Liver (tissue), 3 donors: ENCODE measurements around the gene NMD3.

Experiments used
- EGR1 ChIP-seq, 2 donors: IDR thresholded peaks; 2 replicates each; pipeline ENCODE4 v1.6.1; 2016 to 2018; ENCODE audit warnings: antibody characterized with exemption in 2 of 2, low read depth in 2 of 2
- FOXA1 ChIP-seq: IDR thresholded peaks from 2 replicates; pipeline ENCODE4 v1.6.1; 2016; ENCODE audit warnings: antibody characterized with exemption
- GABPA ChIP-seq, 2 donors: IDR thresholded peaks in 1 of 2; conservative IDR thresholded peaks in 1 of 2; 2 replicates each; pipeline ENCODE4 v1.6.1; 2016; ENCODE audit warnings: antibody characterized with exemption in 2 of 2, mild to moderate bottlenecking in 1 of 2, moderate library complexity in 1 of 2
- HNF4G ChIP-seq: IDR thresholded peaks from 2 replicates; pipeline ENCODE4 v1.6.1; 2016; ENCODE audit warnings: antibody characterized with exemption
- MAX ChIP-seq: IDR thresholded peaks from 2 replicates; pipeline ENCODE4 v1.6.1; 2016; ENCODE audit warnings: antibody characterized with exemption
- RAD21 ChIP-seq, 2 donors: IDR thresholded peaks; 2 replicates each; pipeline ENCODE4 v1.6.1; 2016; ENCODE audit warnings: antibody characterized with exemption in 2 of 2, mild to moderate bottlenecking in 2 of 2
- REST ChIP-seq: IDR thresholded peaks from 2 replicates; pipeline ENCODE4 v1.6.1; 2016; ENCODE audit warnings: antibody characterized with exemption, mild to moderate bottlenecking
- RXRA ChIP-seq, 2 donors: IDR thresholded peaks; 2 replicates each; pipeline ENCODE4 v1.6.1; 2017 to 2018; ENCODE audit warnings: antibody characterized with exemption in 2 of 2, mild to moderate bottlenecking in 1 of 2
- SP1 ChIP-seq: IDR thresholded peaks from 2 replicates; pipeline ENCODE4 v1.6.1; 2018; ENCODE audit warnings: antibody characterized with exemption, mild to moderate bottlenecking
- TAF1 ChIP-seq: conservative IDR thresholded peaks from 2 replicates; pipeline ENCODE4 v1.6.1; 2016; ENCODE audit warnings: antibody characterized with exemption, mild to moderate bottlenecking
- ZBTB33 ChIP-seq: IDR thresholded peaks from 2 replicates; pipeline ENCODE4 v1.6.1; 2016; ENCODE audit warnings: antibody characterized with exemption
- TF ChIP-seq, protein P1 (sequence below): fragments of 150-350 bp; IDR thresholded peaks from 2 replicates; pipeline ENCODE4 v1.5.1; 2017; ENCODE audit warnings: improper control_type of control experiment, low read depth, low read length; ENCODE audit not compliant: missing input control
- donor health status: healthy.
- donor health status: healthy.

DNA sequence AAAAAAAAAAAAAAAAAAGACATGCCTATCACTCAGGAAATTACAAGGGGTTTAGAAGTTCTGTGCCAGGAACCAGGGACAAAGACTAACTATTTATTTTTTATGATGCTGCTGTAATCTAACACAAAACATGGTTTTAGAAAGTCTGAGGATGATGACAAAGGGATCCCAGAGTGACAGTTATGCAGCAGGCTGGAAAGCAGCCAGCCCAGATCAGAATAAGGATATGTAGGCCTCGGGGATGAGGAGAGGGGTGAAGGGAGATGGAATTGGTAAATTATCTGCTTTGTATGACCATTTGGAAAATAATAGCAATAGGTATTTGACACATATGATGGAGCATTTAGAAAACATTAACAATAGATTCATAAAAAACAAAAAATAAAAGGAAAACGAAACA is 34.1 kb upstream of the NMD3 start:
- TF ChIP-seq RAD21 (IDR thresholded peaks at IDR 0.05) = no peak
- TF ChIP-seq TAF1 = no peak
- TF ChIP-seq, protein P1, sequence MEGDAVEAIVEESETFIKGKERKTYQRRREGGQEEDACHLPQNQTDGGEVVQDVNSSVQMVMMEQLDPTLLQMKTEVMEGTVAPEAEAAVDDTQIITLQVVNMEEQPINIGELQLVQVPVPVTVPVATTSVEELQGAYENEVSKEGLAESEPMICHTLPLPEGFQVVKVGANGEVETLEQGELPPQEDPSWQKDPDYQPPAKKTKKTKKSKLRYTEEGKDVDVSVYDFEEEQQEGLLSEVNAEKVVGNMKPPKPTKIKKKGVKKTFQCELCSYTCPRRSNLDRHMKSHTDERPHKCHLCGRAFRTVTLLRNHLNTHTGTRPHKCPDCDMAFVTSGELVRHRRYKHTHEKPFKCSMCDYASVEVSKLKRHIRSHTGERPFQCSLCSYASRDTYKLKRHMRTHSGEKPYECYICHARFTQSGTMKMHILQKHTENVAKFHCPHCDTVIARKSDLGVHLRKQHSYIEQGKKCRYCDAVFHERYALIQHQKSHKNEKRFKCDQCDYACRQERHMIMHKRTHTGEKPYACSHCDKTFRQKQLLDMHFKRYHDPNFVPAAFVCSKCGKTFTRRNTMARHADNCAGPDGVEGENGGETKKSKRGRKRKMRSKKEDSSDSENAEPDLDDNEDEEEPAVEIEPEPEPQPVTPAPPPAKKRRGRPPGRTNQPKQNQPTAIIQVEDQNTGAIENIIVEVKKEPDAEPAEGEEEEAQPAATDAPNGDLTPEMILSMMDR = no peak
- TF ChIP-seq REST = no peak
- no peak for TF ChIP-seq FOXA1
- TF ChIP-seq MAX = no peak
- TF ChIP-seq EGR1 (IDR thresholded peaks at IDR 0.05; ENCODE audit: low read depth in 2 of 2) = no peak
- no peak for TF ChIP-seq ZBTB33
- TF ChIP-seq GABPA (IDR thresholded peaks at IDR 0.05 in 1 of 2, conservative IDR thresholded peaks at IDR 0.05 in 1 of 2) = no peak
- no peak for TF ChIP-seq HNF4G
- TF ChIP-seq SP1 = no peak
- TF ChIP-seq RXRA (IDR thresholded peaks at IDR 0.05) = no peak
